ENCODE data around the gene DYNLT5.

DNA sequence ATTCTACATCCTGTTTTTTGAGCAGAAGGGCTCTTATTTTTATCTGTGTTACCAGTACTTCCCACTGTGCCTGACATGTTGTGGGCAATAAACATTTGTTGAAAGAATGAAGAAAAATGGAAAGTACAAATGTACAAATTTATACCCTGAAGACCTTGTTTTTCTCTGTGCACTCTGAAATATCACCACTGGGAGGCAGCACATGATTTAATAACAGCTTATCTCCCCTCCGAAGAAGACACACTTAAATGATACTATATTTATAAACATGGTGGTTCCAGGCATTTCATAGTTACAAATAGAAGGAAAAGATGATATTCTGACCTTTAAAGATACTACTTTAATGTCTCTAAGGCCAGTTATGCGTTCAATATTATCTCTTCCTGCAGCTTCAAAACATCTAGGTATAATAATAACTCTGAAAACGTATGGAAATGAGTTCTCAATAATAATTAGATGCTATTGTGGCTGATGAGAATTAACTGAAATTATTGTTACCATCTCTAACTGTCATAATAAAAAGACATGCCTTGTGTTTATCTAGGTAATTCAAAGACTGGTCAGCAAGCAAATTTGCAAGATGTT, 12.8 kb downstream of the DYNLT5 start:
- TF ChIP-seq, protein P1, sequence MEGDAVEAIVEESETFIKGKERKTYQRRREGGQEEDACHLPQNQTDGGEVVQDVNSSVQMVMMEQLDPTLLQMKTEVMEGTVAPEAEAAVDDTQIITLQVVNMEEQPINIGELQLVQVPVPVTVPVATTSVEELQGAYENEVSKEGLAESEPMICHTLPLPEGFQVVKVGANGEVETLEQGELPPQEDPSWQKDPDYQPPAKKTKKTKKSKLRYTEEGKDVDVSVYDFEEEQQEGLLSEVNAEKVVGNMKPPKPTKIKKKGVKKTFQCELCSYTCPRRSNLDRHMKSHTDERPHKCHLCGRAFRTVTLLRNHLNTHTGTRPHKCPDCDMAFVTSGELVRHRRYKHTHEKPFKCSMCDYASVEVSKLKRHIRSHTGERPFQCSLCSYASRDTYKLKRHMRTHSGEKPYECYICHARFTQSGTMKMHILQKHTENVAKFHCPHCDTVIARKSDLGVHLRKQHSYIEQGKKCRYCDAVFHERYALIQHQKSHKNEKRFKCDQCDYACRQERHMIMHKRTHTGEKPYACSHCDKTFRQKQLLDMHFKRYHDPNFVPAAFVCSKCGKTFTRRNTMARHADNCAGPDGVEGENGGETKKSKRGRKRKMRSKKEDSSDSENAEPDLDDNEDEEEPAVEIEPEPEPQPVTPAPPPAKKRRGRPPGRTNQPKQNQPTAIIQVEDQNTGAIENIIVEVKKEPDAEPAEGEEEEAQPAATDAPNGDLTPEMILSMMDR (IDR thresholded peaks at IDR 0.05 in 8 of 11, conservative IDR thresholded peaks at IDR 0.05 in 3 of 11), result peak; percentile 52 to 76 (median 70)
- TF ChIP-seq POLR2AphosphoS5 (IDR thresholded peaks at IDR 0.05), result no peak

Data from spleen (tissue), 7 donors.